HG03159 (cell line): ENCODE data around the gene FOXL3.
"Not testable (repeated sequence)": the region's sequence is repeated elsewhere in the genome, so short reads cannot be mapped to it uniquely, and the experiment has no call there.

Experiments used
- ATAC-seq: cut with Tn5 transposase; IDR thresholded peaks from one replicate; pipeline ENCODE4 v1.9.1; 2021; ENCODE audit warnings: mild to moderate bottlenecking, moderate library complexity; ENCODE audit not compliant: unreplicated experiment

FOXL3 gene

GRCh38 chr7:289756-290553 is at the start of gene FOXL3:
TSS of gene FOXL3 (plus strand) at chr7:290170. CDS start at chr7:290170, 0 bp downstream.
- no peak for ATAC-seq

- ATAC-seq, result no peak
Observed at GRCh38 chr7:240887-241421, 49.0 kb upstream of the FOXL3 start.

GRCh38 chr7:241513-241912 is 48.5 kb upstream of the FOXL3 start:
- ATAC-seq, result no peak

- ATAC-seq, result not testable (repeated sequence)
Observed at GRCh38 chr7:242826-243579, 47.0 kb upstream of the FOXL3 start.

GRCh38 chr7:243580-243978 is 46.4 kb upstream of the FOXL3 start:
- ATAC-seq, result not testable (repeated sequence)

GRCh38 chr7:244974-245373 is 45.0 kb upstream of the FOXL3 start:
- no peak for ATAC-seq

GRCh38 chr7:245574-246295 is 44.2 kb upstream of the FOXL3 start:
- ATAC-seq, result no peak

GRCh38 chr7:246451-246850 is 43.5 kb upstream of the FOXL3 start:
- no peak for ATAC-seq

GRCh38 chr7:247181-247580 is 42.8 kb upstream of the FOXL3 start:
- ATAC-seq, result no peak

- ATAC-seq, result no peak
Observed at GRCh38 chr7:247636-248035, 42.3 kb upstream of the FOXL3 start.

- no peak for ATAC-seq
Observed at GRCh38 chr7:248732-249435, 41.1 kb upstream of the FOXL3 start.

- ATAC-seq, result no peak
Observed at GRCh38 chr7:249989-250388, 40.0 kb upstream of the FOXL3 start.

GRCh38 chr7:250523-250922 is 39.4 kb upstream of the FOXL3 start:
- ATAC-seq, result no peak

- ATAC-seq, result no peak
Observed at GRCh38 chr7:251005-251404, 39.0 kb upstream of the FOXL3 start.

GRCh38 chr7:251446-252175 is 38.4 kb upstream of the FOXL3 start:
- ATAC-seq, result no peak

- ATAC-seq, result no peak
Observed at GRCh38 chr7:252216-252965, 37.6 kb upstream of the FOXL3 start.

- ATAC-seq, result no peak
Observed at GRCh38 chr7:252981-253380, 37.0 kb upstream of the FOXL3 start.

GRCh38 chr7:253581-254336 is 36.2 kb upstream of the FOXL3 start:
- no peak for ATAC-seq
